Adrenal gland (tissue), 5 donors: Measurements from ENCODE around the gene AGBL1.

Experiments used
- CTCF ChIP-seq, 6 experiments: fragments of 450-650 bp in 4 of 6; fragments of 200-600 bp in 2 of 6; sonication (generic) in 1 of 6; IDR thresholded peaks; 1 replicate in 5 of 6; 2 replicates in 1 of 6; pipeline versions ENCODE4 v1.5.1 to v1.8.0; 2016 to 2021; ENCODE audit warnings: antibody characterized with exemption in 6 of 6, mild to moderate bottlenecking in 2 of 6, moderate library complexity in 1 of 6
- POLR2A ChIP-seq, 2 donors: fragments of 450-650 bp; IDR thresholded peaks; one replicate each; pipeline ENCODE4 v1.6.1; 2017; ENCODE audit warnings: antibody characterized with exemption in 2 of 2, mild to moderate bottlenecking in 2 of 2, moderate library complexity in 1 of 2
- donor health status: DM: no; HTN: no; CAD: no.

DNA sequence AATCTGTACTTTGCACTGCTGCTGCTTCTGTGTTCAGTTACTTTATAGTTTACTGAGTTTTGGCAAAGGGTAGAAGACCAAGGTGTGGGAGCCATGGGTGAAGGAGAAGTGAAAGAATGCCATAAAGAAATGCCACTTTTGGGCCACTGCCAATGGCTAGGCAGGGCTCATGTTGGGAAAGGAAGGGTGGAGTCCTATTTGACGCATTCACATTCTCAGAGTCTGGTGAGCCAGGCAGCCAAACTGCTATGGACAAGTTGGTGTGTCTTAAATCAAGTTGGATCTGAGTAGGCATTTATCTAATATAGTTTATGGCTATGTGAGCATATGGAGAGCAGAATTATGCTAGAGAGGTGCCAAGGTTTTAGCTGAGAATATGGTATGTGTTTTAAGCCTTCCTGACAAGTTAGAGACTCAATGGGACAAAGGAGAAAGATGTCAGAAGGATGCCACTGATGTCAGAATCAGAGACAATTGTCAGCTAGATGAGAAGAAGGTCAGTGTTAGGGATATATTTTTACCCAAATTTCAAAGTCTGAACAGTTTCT is 296.1 kb downstream of the AGBL1 start:
- TF ChIP-seq POLR2A (IDR thresholded peaks at IDR 0.05): no peak
- TF ChIP-seq CTCF (IDR thresholded peaks at IDR 0.05): no peak
